NCI-H226 (cell line): ENCODE results near the gene LTBP3.
A peak's percentile ranks its signal among the peaks of the same experiment; 100 is the strongest.
"Not testable (repeated sequence)": the region's sequence is repeated elsewhere in the genome, so short reads cannot be mapped to it uniquely, and the experiment has no call there.

Source experiments
- DNase-seq: peaks from one replicate; pipeline ENCODE4 v3.0.0-alpha.2; 2015

The LTBP3 gene

DNA sequence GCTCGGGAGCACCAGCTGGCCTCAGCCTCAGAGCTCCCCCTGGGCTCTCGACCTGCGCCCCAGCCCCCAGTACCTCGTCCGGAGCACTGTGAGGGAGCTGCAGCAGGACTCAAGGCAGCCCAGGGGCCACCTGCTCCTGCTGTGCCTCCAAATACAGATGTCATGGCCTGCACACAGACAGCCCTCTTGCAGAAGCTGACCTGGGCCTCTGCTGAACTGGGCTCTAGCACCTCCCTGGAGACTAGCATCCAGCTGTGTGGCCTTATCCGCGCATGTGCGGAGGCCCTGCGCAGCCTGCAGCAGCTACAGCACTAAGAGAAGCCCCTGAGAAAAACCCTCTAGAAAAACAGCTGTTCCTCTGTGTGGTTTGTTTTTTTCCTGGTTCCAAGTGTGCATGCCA lies 13.3 kb upstream of the LTBP3 start:
- DNase-seq = no peak

DNA sequence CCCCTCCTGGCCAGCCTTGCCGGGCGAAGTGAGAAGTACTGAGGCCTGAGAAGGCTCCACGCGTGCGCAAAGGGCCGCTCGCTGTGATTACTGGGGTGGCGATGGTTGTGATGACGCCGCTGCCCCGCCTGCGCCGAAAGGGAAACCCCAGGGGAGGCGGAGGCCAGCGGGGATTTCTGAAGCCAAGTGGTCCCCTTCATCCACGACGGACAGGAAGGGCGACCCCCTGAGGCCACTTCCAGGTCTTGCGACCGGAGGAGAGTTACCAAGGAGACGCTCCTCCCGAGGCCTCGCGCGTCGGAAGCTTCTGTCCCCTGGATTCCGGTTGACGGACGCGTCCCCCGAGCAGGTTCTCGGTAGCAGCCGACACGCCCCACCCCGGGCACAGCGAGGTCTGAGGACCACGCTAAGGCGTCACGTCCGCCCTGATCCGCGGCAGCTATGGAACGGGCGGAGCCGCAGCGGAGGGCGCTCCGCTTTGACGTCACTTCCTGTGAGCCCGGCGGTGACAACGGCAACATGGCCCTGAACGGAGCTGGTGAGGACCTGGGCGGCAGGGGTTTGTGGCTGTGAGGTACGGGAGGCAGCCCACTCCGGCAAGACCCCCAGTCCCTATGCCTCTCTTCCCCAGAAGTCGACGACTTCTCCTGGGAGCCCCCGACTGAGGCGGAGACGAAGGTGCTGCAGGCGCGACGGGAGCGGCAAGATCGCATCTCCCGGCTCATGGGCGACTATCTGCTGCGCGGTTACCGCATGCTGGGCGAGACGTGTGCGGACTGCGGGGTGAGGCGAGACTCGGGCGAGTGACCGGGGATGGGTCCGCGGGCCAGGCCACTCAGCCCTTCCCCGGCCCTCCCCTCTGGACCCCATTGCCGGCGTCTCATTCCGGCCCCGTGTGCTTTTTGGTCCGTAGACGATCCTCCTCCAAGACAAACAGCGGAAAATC lies 12.1 kb upstream of the LTBP3 start, which contains the start of gene ZNRD2:
Gene ZNRD2, plus strand, starts transcription at position 505 of the 946 bp plus-strand sequence. Its CDS starts 15 bp downstream, at position 520.
- DNase-seq = peak; percentile 99

DNA sequence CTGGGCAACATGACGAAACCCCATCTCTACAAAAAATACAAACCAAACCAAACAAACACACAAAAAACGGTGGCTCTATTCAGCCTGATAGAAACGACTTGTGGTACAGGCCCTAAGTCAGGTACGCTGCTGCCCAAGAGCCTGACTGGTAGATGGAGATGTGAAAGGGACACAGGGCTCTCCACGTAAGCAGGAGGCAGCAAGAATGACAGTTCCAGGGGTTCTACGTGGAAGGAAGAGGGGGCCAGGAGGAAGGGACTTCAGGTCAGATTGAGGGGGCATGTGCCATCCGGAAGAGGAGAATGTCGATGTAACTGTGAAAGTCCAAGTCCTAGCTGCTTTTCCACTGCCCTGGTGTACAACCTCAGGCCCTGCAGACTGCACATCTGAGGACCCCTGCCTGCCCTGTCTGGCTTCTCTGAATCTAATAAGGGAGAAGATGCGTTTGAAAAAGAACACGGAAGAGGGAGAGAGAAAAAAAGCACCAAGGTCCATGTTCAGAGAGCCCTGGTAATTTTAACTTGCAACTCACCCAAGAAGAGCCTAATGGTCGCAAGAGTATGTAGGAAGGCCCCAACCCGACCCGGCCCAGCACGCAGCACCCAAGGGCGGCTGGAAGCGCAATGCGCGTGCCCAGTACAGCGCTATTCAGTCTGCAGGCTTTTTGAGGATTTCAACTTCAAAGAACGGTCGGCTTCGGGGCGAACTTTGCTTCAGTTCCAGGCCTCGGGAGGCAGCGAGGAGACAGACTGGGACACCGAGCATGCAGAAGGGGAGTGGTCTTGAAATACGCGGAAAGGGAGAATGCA lies 11.2 kb upstream of the LTBP3 start:
- DNase-seq = no peak

DNA sequence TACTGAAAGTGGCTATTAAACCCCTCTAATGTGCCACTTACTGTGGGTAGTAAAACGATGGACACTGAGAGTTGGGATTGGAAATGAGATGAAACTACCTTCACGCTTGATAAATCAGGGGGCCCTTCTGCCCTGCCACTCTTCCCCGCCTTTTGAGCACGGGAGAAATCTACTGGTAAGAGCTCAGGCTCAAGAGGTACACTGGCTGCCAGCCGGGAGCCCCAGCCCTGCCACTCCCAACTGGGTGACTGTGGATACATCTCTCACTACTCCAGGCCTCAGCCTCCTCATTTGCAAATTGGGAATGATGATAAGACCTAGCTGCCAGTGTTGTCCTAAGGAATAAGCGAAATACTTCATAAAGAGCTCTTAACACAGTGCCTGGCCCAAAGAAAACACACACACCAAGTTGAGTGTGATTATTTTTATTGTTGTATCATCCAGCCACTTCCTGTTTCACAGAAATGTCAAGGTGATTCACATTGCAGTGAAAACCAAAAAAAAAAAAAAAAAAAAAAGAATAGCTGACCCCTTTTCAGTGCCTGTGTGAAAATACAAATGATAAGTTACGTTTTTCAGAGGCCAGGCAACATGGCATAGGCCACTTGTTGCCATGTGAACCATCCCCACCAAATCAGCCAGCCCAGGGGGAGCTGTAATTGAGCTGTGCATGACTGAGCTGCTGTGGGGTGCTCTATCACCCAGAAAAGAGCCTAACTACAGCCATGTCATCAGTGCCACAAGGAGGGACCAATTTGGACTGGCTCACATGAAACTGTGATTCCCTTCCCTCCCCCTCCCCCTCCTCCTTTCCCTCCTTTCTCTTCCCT lies 7.7 kb upstream of the LTBP3 start:
- no peak for DNase-seq

DNA sequence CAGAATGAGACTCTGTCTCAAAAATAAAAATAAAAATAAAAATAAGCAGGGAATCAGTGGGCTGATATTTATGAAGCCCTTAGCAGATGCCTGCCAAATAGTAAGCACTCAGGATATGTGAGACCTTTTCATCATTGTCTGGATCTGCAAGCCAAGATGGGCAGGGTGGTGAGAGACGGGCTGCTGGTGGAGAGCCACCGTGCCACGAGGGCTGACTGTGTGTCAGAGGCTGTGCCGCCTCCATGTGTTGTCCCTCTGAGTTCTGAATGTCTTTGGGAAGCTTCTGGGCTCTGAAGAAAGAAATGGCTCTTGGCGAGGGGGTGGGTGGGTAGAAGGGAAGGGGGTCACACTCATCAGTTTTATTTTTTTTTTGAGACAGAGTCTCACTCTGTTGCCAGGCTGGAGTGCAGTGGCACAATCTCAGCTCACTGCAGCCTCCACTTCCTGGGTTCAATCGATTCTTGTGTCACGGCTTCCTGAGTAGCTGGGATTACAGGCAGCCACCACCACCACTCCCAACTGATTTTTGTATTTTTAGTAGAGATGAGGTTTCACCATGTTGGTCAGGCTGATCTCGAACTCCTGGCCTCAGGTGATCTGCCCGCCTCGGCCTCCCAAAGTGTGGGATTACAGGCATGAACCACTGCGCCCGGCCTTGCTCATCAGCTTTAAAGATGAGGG lies 6.9 kb upstream of the LTBP3 start:
- DNase-seq = not testable (repeated sequence)

DNA sequence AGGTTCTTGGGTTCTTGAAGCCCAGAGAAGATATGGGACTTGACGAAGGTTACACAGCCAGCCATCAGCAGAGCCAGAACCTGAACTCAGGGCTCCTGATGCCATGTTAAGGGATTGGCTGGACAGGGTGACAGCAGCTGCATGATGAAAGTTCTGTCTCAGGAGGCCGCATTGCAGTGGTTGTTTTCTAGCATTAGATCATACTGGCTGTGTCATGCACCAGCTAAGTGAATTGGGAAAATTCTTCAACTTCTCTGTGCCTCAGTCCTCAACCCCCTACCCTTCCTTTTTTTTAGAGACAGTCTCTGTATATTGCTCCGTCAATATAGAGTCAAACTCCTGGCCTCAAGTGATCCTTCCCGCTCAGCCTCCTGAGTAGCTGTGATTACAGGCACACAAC lies 5.4 kb upstream of the LTBP3 start:
- no peak for DNase-seq

DNA sequence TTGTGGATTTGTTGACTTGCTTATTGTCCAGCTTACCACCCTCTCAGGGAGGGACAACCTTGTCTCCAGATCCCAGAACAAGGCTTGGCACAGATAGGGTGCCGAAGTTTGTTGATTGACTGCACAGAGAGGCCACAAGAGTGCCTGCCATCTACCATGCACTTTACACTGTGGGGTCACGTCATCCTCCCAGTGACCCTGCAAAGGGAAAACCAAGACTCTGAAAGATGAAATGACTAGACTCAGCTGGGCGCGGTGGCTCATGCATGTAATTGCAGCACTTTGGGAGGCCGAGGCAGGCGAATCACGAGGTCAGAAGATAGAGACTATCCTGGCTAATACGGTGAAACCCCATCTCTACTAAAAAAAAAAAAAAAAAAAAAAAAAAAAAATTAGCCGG lies 4.6 kb upstream of the LTBP3 start:
- DNase-seq = no peak

DNA sequence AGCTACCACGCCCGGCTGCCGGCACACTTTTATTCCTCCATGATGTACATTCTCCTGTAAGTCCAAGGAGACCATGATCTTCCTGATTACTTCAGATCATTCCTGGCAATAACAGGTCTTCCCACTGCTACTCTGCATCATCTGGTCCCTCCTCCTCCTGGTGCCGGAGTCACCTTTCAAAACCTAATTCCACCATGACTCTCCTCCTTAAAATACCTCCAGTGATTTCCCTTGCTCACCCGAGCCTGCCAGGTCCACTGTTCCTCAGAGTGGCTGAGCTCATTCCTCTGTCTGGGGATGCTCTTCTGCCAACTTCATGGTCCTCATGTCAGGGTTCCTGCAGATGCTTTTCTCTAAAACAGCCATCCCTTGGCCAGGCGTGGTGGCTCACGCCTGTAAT lies 3.9 kb upstream of the LTBP3 start:
- no peak for DNase-seq

DNA sequence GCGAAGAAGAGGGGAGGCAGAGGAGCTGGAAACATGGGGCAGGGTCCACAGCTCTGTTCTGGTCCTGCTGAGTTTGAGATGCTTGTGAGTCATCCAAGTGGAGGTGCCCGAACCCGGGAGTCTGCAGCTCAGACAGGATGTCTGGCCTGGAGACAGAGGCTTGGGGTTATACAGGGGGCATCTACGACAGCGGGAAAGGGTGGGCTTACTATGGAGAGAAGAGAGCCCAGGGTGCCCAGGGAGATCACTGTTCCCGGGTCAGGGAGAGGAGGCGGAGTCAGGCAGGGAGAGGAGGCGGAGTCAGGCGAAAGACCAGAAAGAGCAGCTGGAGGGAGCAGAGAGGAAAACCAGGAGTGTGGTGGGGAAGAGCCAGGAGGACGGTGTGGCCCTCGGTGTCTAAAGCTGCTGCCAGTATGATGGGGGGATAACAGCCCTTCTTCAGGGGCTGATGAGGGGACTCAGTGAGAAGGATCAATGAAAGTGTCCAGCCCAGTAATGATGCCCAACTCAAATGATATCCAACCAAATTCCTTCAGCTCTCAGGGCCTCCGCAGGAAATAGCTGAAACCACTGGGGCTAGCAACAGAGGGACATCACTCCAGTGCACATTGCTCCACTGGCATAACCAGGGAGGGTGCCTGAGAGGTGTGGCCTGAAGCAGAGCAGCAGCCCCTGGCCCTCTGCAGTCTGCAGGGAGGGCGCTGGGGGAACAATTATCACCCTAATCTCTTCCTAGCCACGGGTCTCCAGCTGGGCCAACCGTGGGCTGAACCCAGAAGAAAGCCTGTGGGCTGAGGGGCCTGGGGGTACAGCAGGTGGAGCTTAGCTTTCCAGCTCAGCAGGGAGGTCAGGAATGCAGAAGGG lies 2.6 kb upstream of the LTBP3 start:
- DNase-seq = peak; percentile 85

DNA sequence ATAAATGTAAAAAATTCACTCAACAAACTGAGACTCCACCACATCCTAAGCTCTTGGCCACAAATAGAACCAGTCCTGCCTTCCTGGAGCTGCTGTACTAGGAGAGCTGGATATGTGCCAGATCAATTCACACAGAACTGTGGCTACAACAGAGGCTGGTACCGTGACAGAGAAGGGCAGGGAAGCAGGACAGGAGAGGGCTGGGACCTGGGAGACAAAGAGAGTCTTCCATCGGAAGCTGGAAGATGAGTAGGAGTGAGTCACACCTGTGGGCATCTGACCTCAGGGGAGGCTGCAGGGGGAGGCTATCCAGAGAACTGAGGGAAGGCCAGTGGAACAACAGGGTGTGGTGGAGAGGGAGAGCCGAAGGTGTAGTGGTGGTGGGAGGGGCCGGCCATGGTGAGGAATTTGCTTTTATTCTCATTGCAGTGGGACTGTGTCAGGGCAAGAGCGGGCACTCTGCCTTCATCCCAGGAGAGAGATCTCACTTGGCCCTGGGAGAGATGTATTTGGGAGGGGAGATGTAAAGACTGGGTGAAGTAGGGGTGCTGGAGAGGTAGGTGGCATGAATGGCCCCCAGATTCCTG lies 1.9 kb upstream of the LTBP3 start:
- peak; percentile 90 for DNase-seq

DNA sequence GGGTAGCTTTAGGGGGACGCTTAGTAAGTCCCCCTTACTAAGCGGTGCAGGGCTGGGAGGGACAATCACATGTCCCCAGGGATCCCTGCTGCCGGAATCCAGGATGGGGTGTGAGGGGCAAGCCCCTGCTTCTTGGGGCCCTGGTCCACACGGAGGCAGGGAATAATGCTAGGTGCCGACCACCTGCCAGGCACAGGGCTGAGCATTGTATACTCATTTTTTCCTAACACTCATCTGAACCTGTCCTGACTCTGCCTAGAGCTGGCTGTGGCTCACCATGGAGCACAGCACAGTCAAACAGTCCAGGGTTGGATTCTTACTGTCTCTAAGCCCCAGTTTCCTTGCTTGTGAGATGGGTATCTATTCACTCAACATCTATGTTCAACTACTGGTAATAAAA lies 1.4 kb upstream of the LTBP3 start:
- DNase-seq = no peak

DNA sequence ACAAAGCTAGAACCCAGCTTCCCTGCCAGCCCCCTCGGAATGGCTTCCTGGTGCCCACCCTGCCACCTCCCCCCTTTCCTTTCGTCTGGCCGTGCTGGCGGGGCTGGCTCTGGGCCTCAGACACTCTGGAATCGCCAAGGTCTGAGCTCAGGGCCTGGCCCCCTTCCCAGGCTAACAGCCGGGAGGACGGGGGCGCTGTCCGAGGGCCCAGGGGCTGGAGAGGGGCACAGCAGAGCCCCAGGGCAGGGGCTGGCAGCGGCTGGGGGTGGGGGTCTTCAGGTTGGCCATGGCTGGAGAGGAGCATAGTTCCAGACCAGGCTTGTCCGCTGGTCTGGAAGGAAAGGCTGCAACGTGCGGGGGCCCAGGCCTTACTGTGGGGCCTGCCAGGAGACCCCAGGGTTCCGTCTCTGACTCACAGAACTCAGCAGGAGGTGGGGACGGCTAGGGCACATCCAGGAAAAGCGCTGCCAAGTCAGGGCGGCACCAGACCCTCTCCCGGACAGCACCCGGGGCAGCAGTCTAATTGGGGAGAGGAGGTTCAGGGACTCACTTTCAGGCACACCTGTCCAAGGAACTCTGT lies 861 bp upstream of the LTBP3 start:
- DNase-seq = peak; percentile 43

DNA sequence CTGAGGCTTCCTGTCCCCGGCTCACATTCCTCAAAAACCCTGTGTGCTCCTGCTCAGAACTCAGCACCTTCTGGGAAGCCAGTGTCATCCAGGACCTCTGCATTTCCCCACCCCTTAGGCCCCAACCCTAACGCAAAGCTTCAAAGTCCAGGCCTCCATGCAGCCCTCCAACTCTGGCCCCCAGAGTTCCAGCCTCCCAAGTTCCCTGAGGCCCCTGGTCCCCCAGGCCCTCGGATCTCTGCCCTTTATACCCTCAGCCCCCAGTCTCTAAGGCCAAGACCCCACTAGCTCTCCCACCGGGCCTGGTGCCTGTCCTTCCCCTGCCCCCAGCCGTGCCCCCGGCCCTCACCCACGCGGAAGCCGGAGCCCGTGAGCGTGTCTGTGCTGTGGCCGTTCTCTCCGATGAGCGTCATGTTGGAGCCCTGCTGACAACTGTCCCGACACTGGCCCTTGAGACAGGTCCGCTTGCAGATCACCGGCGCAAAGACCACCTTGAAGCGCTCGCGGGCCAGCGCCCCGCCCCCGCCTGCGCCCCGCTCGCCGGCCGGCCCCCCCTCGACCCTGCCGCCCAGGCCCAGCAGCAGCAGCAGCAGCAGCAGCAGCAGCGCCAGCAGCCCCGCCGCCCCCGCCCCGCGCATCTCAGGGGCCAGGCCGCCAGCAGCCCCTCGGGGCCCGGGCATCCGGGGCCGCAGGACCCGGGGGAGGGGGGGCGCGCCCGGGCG lies 718 bp downstream of the LTBP3 start:
- DNase-seq = no peak

DNA sequence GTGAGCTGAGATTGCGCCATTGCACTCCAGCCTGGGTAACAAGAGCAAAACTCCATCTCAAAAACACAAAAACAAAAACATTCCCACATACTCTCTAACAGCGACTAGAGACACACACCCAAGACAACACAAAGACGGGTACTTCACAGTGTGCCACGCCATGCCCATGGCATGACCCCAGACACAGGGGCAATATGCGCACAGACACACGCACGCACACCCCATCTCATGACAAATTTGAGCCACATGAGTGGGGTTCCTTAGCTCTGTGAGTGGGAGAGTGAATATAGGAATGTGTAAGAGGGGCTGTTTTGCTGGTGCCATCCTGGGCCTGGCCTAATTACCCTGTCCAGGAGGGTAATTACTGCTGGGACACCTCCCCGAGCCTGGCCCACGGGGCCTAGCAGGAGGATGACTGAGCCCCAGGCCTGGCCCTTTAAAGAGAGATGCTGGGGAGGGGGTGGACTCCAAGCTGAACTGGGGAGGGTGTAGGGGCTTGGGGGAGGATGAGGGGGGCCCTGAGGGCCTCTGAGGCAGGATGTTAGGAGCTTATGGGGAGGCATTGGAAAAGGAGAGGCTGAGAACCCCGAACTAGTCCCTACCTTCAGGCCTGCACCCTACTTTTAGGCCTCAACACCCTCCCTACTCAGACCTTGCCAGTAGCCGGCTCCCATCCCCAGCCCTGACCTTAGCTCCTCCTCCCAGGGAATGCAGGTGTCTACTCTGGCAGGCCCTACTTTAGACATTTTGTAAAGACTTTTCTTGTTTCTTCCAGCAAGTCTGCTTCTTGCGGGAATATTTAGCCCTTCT lies 1.5 kb downstream of the LTBP3 start:
- peak; percentile 49 for DNase-seq

DNA sequence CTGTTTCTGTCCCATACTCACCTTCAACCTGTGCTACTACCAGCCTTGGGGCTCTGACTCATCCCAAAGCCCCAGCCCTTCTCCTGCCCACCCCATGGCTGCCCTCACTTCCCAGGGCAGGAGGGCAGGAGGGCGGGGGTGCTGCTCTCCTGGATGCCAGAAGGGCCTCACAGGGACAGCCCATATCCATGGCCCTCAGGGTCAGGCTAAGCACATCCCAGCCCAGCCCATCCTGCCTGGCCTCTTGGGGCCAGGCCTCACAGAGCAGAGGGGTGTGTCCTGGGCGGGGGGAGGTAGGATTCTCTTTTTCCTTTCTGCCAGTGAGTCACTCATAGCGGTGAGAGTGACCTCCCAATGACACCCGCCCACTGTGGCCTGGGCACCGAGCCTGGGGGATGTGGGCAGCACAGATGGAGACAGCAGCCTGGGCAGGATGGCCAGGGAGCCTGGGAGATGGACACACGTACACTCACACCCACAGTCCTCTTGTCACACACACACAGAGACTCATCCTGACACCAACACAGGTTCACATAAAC lies 2.4 kb downstream of the LTBP3 start:
- peak; percentile 85 for DNase-seq

DNA sequence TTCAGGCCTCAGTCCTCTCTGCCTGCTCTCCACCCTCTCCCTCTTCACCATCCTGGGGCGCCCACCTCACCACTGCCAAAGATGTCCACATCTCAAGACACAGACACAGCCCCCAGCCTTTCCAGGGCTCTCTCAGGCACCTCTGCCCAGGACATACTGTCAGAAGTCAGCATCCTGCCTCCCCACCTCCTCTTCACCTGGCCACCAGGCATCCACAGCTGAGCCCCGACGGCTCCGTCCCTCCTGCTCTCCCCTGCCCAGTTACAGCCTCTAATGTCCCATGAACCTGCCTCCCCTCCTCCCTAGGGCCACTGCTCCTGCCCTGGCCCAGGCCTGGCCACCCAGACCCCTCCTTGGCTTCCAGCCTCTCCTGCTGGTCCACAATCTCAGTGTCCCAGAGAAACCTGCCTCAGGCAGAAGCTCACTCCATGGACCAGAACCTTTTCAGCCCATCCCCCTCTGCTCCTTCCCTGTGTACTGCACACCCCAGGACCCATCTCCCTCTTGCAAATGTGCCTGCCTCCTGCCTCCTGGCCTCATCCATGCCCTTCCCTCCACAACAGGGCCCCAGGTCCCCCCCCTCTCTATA lies 3.2 kb downstream of the LTBP3 start:
- DNase-seq = no peak

DNA sequence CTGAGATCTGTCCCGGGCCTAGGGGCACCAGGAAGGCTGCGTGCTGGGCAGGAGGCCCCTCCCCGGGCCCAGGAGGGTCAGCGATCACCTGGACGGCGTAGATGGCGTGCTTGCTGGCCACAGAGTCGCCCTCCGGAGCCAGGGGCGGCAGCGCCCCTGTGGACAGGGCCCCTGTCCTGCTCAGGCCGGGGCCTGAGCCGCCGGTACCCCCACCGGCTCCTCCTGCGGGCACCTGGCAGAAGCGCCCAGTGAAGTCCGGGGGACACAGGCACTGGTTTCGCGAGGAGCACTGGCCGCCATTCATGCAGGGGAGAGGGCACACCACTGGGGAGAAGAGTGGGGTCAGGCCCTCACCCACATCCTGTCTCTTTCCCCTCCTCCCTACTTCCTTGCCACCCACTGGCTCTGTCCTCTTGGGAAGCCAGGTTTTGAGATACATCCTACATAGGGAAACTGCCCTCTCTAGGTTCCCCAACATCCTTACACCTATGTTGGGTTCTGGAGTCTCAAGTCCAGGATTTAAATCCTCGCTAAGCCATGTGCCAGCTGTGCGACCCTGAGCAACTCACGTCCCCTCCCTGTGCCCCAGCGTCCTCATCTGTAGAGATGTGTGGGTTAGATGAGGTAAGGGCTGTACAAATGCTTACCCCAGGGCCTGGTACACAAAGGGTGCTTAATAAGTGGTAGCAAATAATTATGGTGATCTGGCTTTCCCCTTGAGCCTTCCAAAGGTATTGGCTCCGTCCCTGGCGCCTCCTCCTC lies 3.9 kb downstream of the LTBP3 start:
- DNase-seq = no peak
